Smooth muscle cell of the brain vasculature (primary cell): ENCODE data around the gene CD164L2.
"Not testable (repeated sequence)": the region's sequence is repeated elsewhere in the genome, so short reads cannot be mapped to it uniquely, and the experiment has no call there.

Experiments
- DNase-seq: peaks from one replicate; pipeline ENCODE4 v3.0.0-alpha.2; 2012; ENCODE audit warnings: low read depth, low spot score

Gene CD164L2

DNA sequence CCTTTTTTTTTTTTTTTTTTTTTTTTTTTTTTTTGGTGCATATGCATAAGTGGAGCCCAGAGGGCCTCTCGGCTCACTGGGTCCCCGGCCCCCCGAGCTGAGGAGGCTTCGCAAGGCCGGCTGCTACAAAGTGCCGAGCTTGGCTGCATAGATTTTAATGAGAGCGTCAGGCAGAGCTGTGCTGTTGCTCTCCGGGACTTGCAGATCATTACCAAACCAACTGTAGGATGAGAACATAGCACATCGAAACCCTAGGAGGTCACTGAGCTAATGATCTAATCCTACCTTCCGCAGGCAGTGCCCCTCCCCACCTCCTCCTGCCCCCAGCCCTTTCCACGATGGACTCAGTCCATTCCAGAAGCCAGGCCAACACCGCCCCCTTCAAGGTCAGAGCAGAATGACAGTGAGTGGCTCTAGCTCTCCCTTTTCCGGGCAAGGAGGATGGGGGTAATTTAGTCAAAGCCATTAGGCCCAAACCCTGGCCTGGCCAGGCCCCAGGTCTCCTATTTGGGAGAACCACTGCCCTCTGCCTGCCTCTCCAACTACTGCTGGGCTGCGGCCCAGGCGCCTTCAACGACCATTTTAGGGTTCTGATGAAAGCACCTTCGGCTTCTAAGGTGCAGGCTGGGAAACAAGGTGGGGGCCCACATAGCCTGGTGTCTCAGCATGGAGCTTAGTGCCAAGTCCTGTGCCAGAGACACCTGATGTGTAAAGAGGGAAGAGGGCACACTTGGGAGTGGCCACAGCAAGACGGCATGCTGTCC is 22.6 kb upstream of the CD164L2 start:
- DNase-seq, result not testable (repeated sequence)

DNA sequence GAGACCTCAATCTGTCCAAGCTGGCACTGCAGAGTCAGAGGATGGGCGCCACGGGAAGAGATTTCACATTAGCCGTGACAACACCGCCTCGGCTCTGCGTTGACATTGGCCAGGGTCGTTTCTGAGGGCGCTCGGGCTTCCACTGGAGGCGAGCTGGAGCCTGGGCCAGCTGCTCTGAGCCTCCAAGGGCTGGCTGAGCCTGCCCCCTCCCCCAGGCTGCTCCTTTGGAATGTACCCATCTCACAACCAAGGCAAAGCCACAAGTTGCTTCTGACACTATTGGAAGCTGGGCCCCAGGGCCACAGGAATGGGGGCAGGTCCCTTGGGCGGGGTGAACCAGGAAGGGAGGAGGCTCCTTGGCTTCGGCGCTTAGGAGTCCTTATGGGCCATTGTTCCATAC is 21.9 kb upstream of the CD164L2 start:
- DNase-seq, result no peak

DNA sequence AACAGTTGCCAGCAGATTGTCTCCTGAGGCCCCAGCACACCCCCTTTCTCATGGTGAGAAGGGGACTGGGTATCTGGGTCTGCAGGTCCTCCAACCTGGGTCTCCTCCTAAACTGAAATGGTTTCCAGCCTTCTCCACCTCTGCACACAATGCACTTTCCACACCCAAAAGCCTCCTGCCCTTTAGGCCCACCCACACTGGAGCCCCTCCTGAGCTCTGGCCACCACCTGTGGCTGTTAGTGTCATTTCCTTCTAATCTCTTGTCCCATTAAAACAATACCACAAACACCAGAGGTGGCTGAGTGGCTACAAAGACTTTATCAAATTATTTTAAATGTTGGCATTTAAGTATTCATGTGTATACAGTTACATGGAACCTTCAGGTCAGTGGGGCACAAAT is 20.8 kb upstream of the CD164L2 start:
- DNase-seq, result no peak

DNA sequence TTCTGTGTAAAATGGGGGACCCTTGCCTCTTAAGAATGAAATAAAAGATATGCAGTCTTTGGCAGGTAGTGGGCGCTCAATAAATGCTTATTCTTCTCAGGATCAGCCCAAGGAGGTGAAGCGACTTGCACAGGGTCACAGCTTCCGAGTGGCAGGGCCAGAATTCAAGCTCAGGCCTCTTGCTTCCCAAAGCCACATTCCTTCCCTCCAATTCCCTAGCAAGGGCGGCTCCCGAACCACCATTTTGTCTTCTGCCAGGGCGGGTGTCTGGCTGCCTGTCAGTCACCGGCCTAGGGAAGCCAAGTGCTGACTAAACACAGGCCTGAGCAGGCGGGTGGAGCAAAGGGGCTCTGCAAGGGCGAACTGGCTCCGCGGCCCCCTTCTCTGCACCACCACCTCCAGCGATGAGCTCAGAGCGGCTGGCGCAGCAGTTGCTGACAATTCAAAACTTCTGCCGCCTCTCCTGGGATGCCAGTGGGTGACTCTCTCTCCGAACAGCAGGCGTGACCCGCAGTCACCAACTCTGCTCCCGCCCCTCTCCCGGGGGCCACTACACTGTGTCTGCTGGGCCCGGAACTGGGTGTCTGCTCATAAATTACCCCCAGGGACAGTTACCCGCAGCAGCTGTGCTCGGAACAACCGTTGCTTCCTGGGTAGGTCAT is 20.1 kb upstream of the CD164L2 start:
- no peak for DNase-seq

DNA sequence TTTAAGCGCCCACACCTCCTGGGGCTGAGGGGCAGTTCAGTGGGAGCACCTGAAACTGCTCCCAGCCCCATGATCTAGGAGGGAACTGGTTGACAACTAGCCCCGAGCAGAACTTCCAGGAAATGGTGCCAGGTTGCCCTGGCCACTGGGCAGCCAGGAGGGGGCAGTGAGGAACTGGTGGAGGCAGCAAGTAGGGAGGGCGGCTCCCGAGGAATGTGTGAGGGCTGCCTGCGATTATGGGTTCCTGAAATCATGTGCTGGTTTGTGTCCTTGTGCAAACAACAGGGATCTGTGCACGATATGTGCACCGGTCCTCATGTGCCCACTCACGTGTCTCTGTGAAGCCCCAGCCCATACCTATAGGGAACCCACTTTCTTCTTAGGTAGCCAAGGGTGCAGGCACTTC is 19.2 kb upstream of the CD164L2 start:
- no peak for DNase-seq

DNA sequence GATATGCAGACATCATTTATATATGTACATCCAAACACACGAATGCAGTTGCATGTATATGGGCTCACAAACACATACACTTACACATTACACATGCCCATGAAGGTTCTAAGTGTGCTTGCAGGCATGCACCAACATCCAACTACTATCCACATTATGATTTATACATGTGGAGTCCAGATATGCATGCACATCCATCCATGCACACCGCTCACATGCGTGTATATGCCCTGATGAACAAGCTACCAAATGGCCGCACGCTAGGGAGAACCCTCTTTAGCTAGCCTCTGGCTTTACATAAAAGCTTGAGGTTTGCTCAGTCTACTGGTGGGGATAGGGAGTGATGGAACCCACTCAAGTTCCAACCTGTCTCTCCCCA is 17.8 kb upstream of the CD164L2 start:
- DNase-seq, result no peak

DNA sequence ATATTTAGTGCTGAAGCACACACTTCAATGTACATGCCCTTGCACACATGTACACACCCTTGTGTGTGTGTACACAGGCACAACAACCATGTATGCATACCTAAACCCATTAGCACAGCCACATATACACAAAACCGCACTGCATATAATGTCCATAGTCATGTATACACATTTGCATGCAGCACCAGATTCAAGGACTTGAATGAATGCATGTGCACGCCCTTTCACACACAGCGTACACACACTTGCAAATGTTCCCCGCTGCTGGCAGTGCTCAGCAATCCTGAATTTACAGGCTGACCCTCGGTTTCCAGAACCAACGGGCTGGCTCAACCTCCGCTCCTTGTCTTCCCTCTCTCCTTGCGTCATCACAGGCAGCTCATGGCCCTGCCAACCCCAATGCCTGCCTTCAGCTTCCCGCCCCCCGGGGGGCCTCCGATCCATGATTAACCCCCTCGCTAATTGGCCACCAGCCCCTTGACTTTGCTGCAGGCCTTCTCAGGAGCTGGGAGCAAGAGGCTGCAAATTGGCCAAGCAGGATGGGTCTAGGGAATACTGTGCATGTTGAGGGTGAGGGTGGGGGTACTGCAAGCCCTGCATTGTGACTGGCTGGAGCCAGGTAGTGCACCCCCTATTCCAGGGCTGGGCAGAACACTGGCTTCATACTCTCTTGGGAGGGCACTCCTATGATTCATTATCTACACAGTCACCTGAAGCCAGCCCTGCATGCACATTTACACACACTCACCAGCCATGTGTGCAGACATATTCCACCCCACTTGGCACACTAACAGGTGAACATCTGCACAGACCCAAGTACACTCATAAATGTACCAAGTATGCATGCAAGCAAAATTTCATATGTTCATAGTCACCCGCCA is 17.2 kb upstream of the CD164L2 start:
- no peak for DNase-seq

DNA sequence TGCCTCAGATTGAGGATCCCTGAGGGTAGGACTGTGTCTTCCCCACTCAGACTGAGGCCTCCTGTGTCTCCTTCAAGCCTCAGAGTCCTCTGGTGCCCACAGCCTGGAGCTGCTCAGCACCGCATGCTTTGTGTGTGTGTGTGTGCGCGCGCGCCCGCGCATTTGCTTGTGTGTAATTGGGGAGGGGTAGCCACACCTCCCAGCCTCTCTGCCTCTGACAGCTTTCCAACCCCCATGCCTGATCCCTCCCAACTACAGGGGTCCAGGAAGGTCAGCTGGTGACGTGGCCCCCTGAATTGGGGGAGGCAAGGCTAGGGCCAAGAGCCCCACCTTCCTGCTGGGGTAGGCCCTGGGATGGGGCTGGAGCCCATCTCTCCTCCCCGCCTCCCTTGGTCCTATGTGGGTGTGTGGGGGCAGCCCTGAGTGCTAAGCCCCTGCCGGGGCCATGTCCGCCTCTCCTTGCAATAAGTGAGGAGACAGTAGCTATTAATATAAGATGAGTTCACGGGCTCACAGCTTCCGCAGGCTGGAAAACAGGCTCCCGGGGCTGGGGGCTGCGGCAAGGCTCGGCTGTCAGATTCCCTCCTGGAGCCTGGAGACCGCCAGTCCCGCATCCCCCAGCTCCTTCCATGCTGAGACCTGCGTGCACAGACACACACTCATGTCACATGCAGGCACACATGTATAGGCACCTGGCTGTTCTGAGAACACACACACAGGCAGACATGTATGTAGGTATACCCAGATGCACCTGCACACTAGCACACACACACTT is 16.3 kb upstream of the CD164L2 start:
- DNase-seq, result no peak

DNA sequence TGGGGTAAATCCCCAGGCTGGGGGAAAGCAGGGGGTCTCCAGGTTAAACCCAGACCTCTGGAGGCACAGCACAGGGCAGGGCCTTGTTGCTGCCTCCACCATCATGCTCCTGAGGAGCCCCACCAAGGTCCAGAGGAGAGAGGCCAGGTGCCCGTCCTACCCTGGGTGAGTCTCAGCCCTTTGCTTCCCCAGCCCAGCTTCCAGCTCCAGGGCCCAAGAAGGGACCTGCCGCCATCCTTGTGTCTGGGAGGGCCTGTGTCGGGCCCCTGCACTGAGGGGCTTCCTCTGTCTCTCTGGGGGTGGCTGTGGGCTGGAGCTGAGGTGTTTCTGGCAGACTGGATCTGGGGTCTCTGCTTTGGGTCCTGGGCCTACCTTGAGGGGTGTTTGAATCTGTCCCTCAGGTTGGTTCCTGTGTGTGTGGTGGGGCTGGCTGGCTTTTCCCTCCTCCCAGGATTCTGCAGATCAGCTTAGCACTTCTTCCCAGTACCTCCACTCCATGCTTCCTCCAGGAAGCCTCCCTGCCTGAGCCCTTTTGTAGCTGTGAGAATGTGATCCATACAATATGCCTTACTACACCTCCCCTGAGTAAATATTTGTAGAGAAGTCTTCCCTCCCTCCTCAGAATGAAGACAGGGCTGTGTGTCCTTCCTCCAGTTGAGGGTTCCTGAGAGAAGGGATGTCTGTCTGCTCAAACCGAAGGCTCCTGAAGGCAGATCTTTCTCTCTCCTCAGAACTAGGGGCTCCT is 15.4 kb upstream of the CD164L2 start:
- no peak for DNase-seq

DNA sequence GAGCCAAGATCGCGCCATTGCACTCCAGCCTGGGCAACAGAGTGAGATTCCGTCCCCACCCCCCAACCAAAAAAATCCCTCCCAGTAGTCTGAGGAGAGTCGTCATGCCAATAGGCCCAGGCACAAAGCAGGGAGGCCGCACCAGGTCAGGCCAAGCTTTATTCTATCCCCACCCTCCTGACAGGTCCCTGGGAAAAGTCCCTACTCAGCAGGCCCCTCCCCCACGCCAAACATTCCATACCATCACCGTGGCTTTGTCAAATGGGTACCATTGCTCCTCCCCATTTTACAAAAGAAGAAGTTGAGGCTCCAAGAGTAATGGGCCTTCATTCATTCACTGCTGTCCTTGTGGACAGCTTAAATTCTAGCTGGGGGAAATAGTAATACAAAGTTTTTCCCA is 14.6 kb upstream of the CD164L2 start:
- no peak for DNase-seq

DNA sequence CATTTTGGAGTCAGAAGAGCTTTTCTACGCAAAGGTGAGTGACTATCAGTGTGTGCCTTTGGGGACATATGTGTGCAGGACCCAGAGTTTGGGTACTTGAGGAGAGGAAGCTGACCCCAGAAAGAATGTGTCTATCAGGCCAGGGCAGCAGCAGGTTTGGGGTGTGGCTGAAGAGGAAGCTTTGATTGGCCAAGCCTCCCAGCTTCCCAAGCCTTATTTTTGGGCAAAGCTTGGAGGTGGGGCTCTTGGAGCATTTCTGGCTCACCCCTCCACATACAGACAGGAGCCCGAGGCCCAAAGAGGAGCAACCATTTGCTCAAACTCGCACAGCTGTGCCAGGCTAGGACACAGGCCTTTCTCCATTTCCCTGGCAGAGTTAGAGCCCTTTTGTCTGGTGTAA is 14.0 kb upstream of the CD164L2 start:
- no peak for DNase-seq

DNA sequence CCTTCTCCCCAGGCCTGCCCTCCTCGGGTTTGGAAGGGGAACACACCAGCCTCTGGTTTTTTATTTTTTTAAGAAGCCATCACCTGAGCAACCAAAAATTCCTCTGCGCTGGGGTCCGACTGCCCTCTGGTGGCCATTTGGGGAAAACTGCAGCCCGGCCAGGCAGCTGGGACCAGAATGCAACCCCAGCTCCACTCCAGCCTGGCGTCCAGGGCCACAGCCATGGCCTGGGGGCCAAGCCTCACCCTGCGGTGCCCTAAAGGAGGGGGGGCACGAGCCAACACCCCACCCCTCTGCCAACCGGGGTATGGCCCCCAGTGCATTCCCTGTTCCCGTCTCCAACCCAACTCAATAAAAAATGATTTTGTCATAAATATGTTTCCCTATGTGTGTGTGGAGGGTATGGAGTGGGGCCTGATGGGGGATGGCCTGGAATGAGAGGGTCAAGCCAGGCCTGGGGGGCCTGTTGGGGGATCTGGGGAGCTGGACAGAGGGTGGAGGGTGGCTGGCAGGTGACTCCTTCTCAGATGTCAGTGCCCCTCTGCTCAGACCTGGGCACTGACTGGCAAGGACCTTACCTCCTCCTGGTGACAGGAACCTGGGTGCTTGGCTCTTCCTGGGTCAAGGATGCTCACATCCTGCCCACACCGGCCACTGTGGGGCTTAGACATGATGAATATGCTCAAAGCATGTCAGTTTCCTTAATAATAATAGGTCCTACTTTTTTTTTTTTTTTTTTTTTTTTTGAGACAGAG is 12.5 kb upstream of the CD164L2 start:
- DNase-seq, result no peak

DNA sequence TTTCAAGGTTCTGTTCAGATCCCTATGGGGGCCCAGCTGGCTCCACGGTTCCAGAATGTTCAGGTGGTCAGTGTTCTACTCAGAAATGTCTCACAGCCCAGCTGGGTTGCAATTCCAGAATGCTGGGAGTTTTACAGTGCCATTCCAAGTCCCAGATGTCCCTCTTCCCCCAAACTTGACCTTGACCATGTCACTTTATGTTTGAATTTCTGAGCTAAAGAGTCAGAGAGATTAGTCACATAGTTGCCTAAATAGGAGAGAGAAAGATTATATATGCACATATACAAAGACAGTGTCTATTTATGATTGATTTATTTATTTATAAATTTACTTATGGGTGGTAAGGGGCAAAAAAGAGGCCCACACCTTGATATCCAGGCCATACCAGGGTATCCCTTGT is 11.8 kb upstream of the CD164L2 start:
- DNase-seq, result no peak

DNA sequence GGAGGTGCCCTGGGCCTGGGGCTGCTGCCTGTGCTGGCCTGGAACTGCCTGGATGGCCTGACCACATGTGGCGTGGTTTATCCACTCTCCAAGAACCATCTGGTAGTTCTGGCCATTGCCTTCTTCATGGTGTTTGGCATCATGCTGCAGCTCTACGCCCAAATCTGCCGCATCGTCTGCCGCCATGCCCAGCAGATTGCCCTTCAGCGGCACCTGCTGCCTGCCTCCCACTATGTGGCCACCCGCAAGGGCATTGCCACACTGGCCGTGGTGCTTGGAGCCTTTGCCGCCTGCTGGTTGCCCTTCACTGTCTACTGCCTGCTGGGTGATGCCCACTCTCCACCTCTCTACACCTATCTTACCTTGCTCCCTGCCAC is 11.1 kb upstream of the CD164L2 start:
- DNase-seq, result no peak

DNA sequence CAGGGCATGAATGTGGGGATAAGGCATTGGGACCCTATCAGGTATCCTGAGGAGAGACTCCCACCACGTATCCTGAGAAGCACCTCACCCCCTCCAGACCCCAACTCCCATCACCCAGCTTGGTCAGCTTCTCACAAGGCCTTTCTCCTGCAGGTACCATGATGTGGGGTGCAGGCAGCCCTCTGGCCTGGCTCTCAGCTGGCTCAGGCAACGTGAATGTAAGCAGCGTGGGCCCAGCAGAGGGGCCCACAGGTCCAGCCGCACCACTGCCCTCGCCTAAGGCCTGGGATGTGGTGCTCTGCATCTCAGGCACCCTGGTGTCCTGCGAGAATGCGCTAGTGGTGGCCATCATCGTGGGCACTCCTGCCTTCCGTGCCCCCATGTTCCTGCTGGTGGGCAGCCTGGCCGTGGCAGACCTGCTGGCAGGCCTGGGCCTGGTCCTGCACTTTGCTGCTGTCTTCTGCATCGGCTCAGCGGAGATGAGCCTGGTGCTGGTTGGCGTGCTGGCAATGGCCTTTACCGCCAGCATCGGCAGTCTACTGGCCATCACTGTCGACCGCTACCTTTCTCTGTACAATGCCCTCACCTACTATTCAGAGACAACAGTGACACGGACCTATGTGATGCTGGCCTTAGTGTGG is 10.6 kb upstream of the CD164L2 start:
- no peak for DNase-seq

DNA sequence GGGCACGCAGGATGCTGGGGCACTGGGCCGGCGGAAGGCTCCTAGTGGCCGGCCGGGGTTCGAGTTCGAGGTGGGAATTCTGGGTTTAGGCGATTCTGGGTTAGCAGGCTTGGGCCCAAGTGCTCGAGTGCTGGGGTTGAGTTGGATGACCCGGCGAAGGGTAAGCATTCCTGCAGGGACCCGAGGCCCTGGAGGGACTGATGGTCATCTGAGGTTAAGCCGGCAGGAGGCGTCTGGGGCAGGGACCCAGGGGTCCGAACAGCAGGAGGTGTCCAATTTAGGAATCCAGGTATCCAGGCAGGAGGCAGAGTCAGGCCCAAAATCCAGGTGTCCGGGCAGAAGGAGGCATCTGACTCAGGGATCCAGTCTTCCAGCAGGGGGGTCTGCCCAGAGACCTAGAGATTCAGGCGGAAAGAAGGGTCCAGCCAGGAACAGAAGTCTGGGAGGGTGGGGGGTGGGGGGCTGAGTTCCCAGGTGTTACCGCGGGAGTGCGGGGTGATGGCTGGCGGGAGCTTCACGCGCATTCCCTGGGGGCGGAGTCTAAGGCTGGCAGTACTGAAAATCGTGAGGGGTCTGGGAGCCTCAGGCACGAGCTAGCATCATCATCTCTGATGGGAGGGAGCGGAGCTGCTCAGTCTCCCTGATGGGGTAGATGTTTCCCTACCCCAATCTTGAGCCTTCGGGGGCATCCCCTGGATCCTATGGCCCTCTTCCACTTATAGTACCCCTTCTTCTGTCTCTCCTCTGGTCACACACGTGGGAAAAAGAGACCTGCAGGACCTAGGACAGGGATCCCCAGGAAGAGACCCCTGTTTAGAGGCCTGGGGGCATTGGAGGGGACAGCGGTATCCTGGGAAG is 9.9 kb upstream of the CD164L2 start:
- no peak for DNase-seq

DNA sequence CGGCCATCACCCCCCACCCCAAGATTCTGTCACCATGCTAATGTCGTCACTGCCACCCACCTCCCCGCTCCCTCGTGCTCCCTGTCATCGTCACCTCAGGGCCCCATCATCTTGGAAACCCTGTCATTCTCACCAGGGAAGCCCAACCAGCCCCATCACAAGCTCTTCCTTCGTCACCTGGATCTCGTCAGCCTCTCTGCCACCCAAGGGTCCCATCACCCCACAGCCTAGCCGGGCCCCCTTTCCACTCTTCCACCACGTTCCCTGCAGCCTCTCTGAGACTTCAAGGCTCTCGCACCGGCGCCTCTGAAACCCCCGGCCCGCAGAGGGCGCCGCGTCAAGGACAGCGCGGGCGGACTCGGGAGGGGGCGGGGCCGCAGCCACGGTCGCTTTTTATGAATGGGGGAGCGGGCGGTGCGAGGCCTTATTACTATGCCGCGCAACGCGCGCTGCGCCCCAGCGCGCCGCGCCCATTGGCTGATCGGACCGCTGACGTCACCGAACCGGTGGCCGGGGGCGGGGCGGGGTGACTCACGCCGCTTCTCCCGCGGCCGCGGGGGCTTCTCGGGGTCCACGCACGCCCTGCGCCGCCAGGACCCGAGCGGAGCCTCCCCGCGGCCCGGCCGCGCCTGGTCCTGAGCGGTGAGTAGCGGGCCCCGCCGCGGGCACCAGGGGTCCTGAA is 9.1 kb upstream of the CD164L2 start, which contains the start of gene GPR3:
Gene GPR3, plus strand, starts transcription at position 527 of the 682 bp plus-strand sequence. CDS start 1,177 bp downstream, outside the sequence.
- peak; percentile 70 for DNase-seq

DNA sequence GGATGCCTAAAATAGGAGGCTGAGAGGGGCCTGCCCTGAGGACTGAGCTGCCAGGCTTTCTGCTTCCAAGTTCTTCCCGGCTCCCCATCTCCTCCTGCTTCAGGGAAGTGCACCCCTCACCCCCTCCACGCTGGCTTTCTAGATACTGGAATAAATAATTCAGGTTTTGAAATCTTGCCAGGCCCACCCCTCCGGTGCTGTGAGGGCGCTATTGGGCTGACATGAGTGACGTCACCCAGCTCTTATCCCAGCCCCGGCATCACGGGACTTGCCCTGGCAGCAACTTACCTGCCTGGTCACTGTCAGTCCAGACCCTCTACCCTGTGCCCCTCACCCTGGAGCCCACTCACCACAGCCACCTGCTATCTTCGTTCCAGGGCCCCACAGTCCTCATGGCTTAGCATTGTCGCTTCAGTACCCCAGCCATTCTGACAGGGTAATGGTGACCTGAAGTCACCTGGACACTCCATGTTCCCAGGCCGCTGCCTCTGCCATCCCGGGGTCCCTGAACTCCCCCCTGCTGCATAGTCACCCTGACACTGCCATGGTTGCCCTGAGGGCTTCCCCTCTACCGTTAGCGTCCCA is 8.5 kb upstream of the CD164L2 start:
- no peak for DNase-seq
